ENCODE results near the gene SNX10. TPM values are rescaled to one million over a fixed set of nuclear protein-coding genes. Genes with fewer than 3 reads are reported as not detected.

Gene SNX10
- total RNA-seq, 1 donor from 2014 or later = 1.2 TPM

GRCh38 chr7:26334166-26334859, 42.7 kb downstream of the SNX10 start:
- Mint-ChIP-seq H3K9me3 (ENCODE audit: low read depth) (peaks cover 10% of the 10 kb centered on the region), H3K4me3 (ENCODE audit: unreplicated experiment) (no peak overlapping the region), H3K36me3 (ENCODE audit: low read depth) (no peaks in the 10 kb centered on the region), H3K27me3 (ENCODE audit: low read depth) (no peaks in the 10 kb centered on the region), H3K4me1 (ENCODE audit: low read depth) (no peaks in the 10 kb centered on the region), H3K27ac (ENCODE audit: unreplicated experiment) (no peak overlapping the region)
- no peak for TF ChIP-seq CTCF (IDR thresholded peaks at IDR 0.05)
- no peak for DNase-seq (ENCODE audit: low spot score)

- Mint-ChIP-seq H3K4me1 (ENCODE audit: low read depth) (no peaks in the 10 kb centered on the region), H3K9me3 (ENCODE audit: low read depth) (peaks cover 1% of the 10 kb centered on the region), H3K36me3 (ENCODE audit: low read depth) (no peaks in the 10 kb centered on the region), H3K27ac (ENCODE audit: unreplicated experiment) (no peak overlapping the region), H3K4me3 (ENCODE audit: unreplicated experiment) (no peak overlapping the region), H3K27me3 (ENCODE audit: low read depth) (no peaks in the 10 kb centered on the region)
- DNase-seq (ENCODE audit: low spot score) = no peak
- TF ChIP-seq CTCF (IDR thresholded peaks at IDR 0.05) = no peak
These were observed 45.7 kb downstream of the SNX10 start for GRCh38 chr7:26337232-26337865.

GRCh38 chr7:26340476-26341018, 48.9 kb downstream of the SNX10 start:
- Mint-ChIP-seq H3K9me3 (ENCODE audit: low read depth) (no peaks in the 10 kb centered on the region), H3K4me3 (ENCODE audit: unreplicated experiment) (no peak overlapping the region), H3K27me3 (ENCODE audit: low read depth) (no peaks in the 10 kb centered on the region), H3K27ac (ENCODE audit: unreplicated experiment) (no peak overlapping the region), H3K36me3 (ENCODE audit: low read depth) (no peaks in the 10 kb centered on the region), H3K4me1 (ENCODE audit: low read depth) (no peaks in the 10 kb centered on the region)
- DNase-seq (ENCODE audit: low spot score) = no peak
- TF ChIP-seq CTCF (IDR thresholded peaks at IDR 0.05) = no peak

GRCh38 chr7:26343320-26343832, 51.7 kb downstream of the SNX10 start:
- Mint-ChIP-seq H3K27me3 (ENCODE audit: low read depth) (no peaks in the 10 kb centered on the region), H3K27ac (ENCODE audit: unreplicated experiment) (no peak overlapping the region), H3K9me3 (ENCODE audit: low read depth) (no peaks in the 10 kb centered on the region), H3K36me3 (ENCODE audit: low read depth) (no peaks in the 10 kb centered on the region), H3K4me1 (ENCODE audit: low read depth) (no peaks in the 10 kb centered on the region), H3K4me3 (ENCODE audit: unreplicated experiment) (no peak overlapping the region)
- no peak for DNase-seq (ENCODE audit: low spot score)
- no peak for TF ChIP-seq CTCF (IDR thresholded peaks at IDR 0.05)

GRCh38 chr7:26343837-26344236, 52.2 kb downstream of the SNX10 start:
- Mint-ChIP-seq H3K36me3 (ENCODE audit: low read depth) (no peaks in the 10 kb centered on the region), H3K4me3 (ENCODE audit: unreplicated experiment) (no peak overlapping the region), H3K27ac (ENCODE audit: unreplicated experiment) (no peak overlapping the region), H3K27me3 (ENCODE audit: low read depth) (no peaks in the 10 kb centered on the region), H3K4me1 (ENCODE audit: low read depth) (no peaks in the 10 kb centered on the region), H3K9me3 (ENCODE audit: low read depth) (no peaks in the 10 kb centered on the region)
- no peak for DNase-seq (ENCODE audit: low spot score)
- TF ChIP-seq CTCF (IDR thresholded peaks at IDR 0.05) = no peak

All from chondrocyte (in vitro differentiated cells).